ENCODE measurements around the gene SHROOM3.

Gene SHROOM3

GRCh38 chr4:76799140-76799539 lies 364.1 kb downstream of the SHROOM3 start:
- no peak for DNase-seq

- DNase-seq = no peak
These were observed 364.7 kb downstream of the SHROOM3 start for GRCh38 chr4:76799718-76800117.

- no peak for DNase-seq
These were observed 365.9 kb downstream of the SHROOM3 start for GRCh38 chr4:76800902-76801301.

- no peak for DNase-seq
These were observed 366.7 kb downstream of the SHROOM3 start for GRCh38 chr4:76801621-76802235.

GRCh38 chr4:76802236-76803021 lies 367.4 kb downstream of the SHROOM3 start:
- DNase-seq = no peak

GRCh38 chr4:76803522-76803921 lies 368.5 kb downstream of the SHROOM3 start:
- DNase-seq = peak; percentile 38 to 48

- DNase-seq = no peak
These were observed 369.1 kb downstream of the SHROOM3 start for GRCh38 chr4:76804096-76804495.

- no peak for DNase-seq
These were observed 371.3 kb downstream of the SHROOM3 start for GRCh38 chr4:76806346-76806745.

GRCh38 chr4:76806757-76807156 lies 371.7 kb downstream of the SHROOM3 start:
- no peak for DNase-seq

GRCh38 chr4:76809594-76810305 lies 374.7 kb downstream of the SHROOM3 start:
- peak in 1 of 2 experiments; percentile 4 for DNase-seq

- DNase-seq = no peak
These were observed 376.8 kb downstream of the SHROOM3 start for GRCh38 chr4:76811604-76812412.

- DNase-seq = no peak
These were observed 378.0 kb downstream of the SHROOM3 start for GRCh38 chr4:76813070-76813469.

- no peak for DNase-seq
These were observed 386.6 kb downstream of the SHROOM3 start for GRCh38 chr4:76821641-76822040.

- DNase-seq = no peak
These were observed 387.3 kb downstream of the SHROOM3 start for GRCh38 chr4:76822303-76822702.

GRCh38 chr4:76823495-76823894 lies 388.5 kb downstream of the SHROOM3 start:
- DNase-seq = no peak

GRCh38 chr4:76830612-76830963 lies 395.6 kb downstream of the SHROOM3 start:
- no peak for DNase-seq

GRCh38 chr4:76830964-76831703 lies 396.1 kb downstream of the SHROOM3 start:
- peak; percentile 17 to 38 for DNase-seq

- DNase-seq = no peak
These were observed 396.8 kb downstream of the SHROOM3 start for GRCh38 chr4:76831711-76832373.

All from SHP77 (cell line).